ENCODE measurements around the gene NDUFB3.

NDUFB3 gene

GRCh38 chr2:201130524-201131186 lies 58.9 kb downstream of the NDUFB3 start:
- TF ChIP-seq AEBP2 (tag by site-specific recombination; IDR thresholded peaks at IDR 0.05; ENCODE audit: borderline replicate concordance): no peak
- TF ChIP-seq ZNF585B (tag by site-specific recombination; IDR thresholded peaks at IDR 0.05): no peak
- TF ChIP-seq KLF17 (tag by site-specific recombination; IDR thresholded peaks at IDR 0.05): no peak
- TF ChIP-seq ZNF169 (tag by site-specific recombination; IDR thresholded peaks at IDR 0.05): no peak
- no peak for TF ChIP-seq IKZF3 (tag by site-specific recombination; IDR thresholded peaks at IDR 0.05)
- TF ChIP-seq YY2 (tag by site-specific recombination; IDR thresholded peaks at IDR 0.05): no peak
- no peak for TF ChIP-seq ZNF555 (tag by site-specific recombination; conservative IDR thresholded peaks at IDR 0.05)
- no peak for TF ChIP-seq ZNF837 (tag by site-specific recombination; IDR thresholded peaks at IDR 0.05)
- no peak for TF ChIP-seq ZNF16 (tag by site-specific recombination; IDR thresholded peaks at IDR 0.05; ENCODE audit: low read depth)
- no peak for TF ChIP-seq ZNF501 (tag by site-specific recombination; IDR thresholded peaks at IDR 0.05)
- TF ChIP-seq ZNF558 (tag by site-specific recombination; IDR thresholded peaks at IDR 0.05): no peak
- TF ChIP-seq FEZF1 (tag by site-specific recombination; IDR thresholded peaks at IDR 0.05): no peak
- TF ChIP-seq ZNF311 (tag by site-specific recombination; IDR thresholded peaks at IDR 0.05; ENCODE audit: borderline replicate concordance): no peak
- TF ChIP-seq PRDM6 (tag by site-specific recombination; IDR thresholded peaks at IDR 0.05): no peak
- TF ChIP-seq SP3 (tag by site-specific recombination; IDR thresholded peaks at IDR 0.05): no peak
- no peak for TF ChIP-seq PRDM4 (tag by site-specific recombination; IDR thresholded peaks at IDR 0.05)
- no peak overlapping the region for H3K27ac ChIP-seq (ENCODE audit: extremely low read depth, low read depth, low read length)
- POLR2A ChIA-PET: interaction anchor here (0.5 kb wide), 1 partner anchor 10 kb away, joined by 4 read pairs; no protein-coding TSS in a partner anchor

GRCh38 chr2:201132518-201132917 lies 60.7 kb downstream of the NDUFB3 start:
- peaks cover 6 to 32% of the 10 kb centered on the region in 2 experiments; a peak in 2 of 3 replicates for H3K36me3 ChIP-seq (ENCODE audit: control insufficient read depth in 2 of 2, insufficient read depth in 1 of 2, low read length in 2 of 2)
- no peak overlapping the region for H3K4me3 ChIP-seq (ENCODE audit: low read depth, low read length)
- ChIA-PET CTCF (interaction anchor here (0.6 kb wide), 1 partner anchor 327 kb away, joined by 4 read pairs; no protein-coding TSS in a partner anchor), POLR2A (no interaction called here)
- 0 out of 2 replicates have a peak, but pooled peaks cover 4% of the 10 kb centered on the region for H3K4me1 ChIP-seq (ENCODE audit: control insufficient read depth, insufficient read depth, low read length)
- H3K27ac ChIP-seq (ENCODE audit: extremely low read depth, low read depth, low read length): no peak overlapping the region
- no peaks in the 10 kb centered on the region for H3K9me3 ChIP-seq (ENCODE audit: control insufficient read depth, insufficient read depth, low read depth, low read length)
- TF ChIP-seq ZSCAN16 (tag by site-specific recombination; IDR thresholded peaks at IDR 0.05) (no peak), ZNF221 (tag by site-specific recombination; IDR thresholded peaks at IDR 0.05; ENCODE audit: borderline replicate concordance) (no peak), ZNF791 (tag by site-specific recombination; IDR thresholded peaks at IDR 0.05) (no peak), ZNF169 (tag by site-specific recombination; IDR thresholded peaks at IDR 0.05) (no peak), ZNF175 (tag by site-specific recombination; IDR thresholded peaks at IDR 0.05) (no peak), ZNF747 (tag by site-specific recombination; IDR thresholded peaks at IDR 0.05) (no peak), ZNF449 (tag by site-specific recombination; IDR thresholded peaks at IDR 0.05) (no peak), ZNF146 (tag by site-specific recombination; IDR thresholded peaks at IDR 0.05) (no peak), ZNF76 (tag by site-specific recombination; IDR thresholded peaks at IDR 0.05; ENCODE audit: borderline replicate concordance, low read depth) (no peak)

More at GRCh38 chr2:201130524-201131186, 58.9 kb downstream of the NDUFB3 start:
- Histone ChIP-seq H3K36me3 (ENCODE audit: control insufficient read depth in 2 of 2, insufficient read depth in 1 of 2, low read length in 2 of 2) (peaks cover 5 to 14% of the 10 kb centered on the region in 2 experiments; a peak in 2 of 3 replicates), H3K4me3 (ENCODE audit: low read depth, low read length) (no peak overlapping the region), H3K4me1 (ENCODE audit: control insufficient read depth, insufficient read depth, low read length) (peaks cover 12% of the 10 kb centered on the region), H3K9me3 (ENCODE audit: control insufficient read depth, insufficient read depth, low read depth, low read length) (no peaks in the 10 kb centered on the region)
- CTCF ChIA-PET: interaction anchor here (0.5 to 1.0 kb wide), 4 partner anchors 80 to 167 kb away, joined by 3 to 4 read pairs (median 3); partner anchors contain the start of gene ORC2

Data from HEK293 (cell line).